Panc1 (cell line): ENCODE measurements around the gene TNIK. TPM values are rescaled to one million over a fixed set of nuclear protein-coding genes. Genes with fewer than 3 reads are reported as not detected.

ENCODE experiments used
- ATAC-seq: fragments of 200-7000 bp; cut with Tn5 transposase; 2 replicates; pipeline ENCODE4 v1.9.1; 2020; ENCODE audit warnings: mild to moderate bottlenecking, moderate library complexity
- BruUV-seq: library from RNA; stranded (reverse); fragments of 400-500 nt; replicated peaks from 2 replicates; lab custom pipeline; 2021; lab: Mats Ljungman, UMichigan
- CTCF ChIA-PET: fragments of 300-600 bp; sonication (Branson Sonifier 250); formaldehyde crosslinking; loops from one replicate; lab custom pipeline; 2022; ENCODE audit warnings: antibody characterized with exemption; lab: Charles Lee
- POLR2A ChIA-PET: fragments of 300-600 bp; sonication (Branson Sonifier 250); formaldehyde crosslinking; loops from one replicate; lab custom pipeline; 2022; ENCODE audit warnings: antibody characterized with exemption; lab: Charles Lee
- DNase-seq: peaks from one replicate; pipeline ENCODE4 v3.0.0-alpha.2; 2010; ENCODE audit warnings: low read depth, low spot score
- H3K27ac ChIP-seq: 2 replicates; pipeline ENCODE4 v1.5.1; 2011; ENCODE audit warnings: mild to moderate bottlenecking, low read length, inconsistent platforms
- H3K27me3 ChIP-seq: fragments of 200-500 bp; sonication (Bioruptor generic); 2 replicates; pipeline ENCODE4 v1.6.0; 2014; ENCODE audit warnings: low read length, inconsistent platforms; ENCODE audit not compliant: control insufficient read depth, insufficient read depth
- H3K36me3 ChIP-seq: fragments of 200-500 bp; sonication (Bioruptor generic); 2 replicates; pipeline ENCODE4 v1.5.1; 2014; ENCODE audit warnings: inconsistent platforms, mild to moderate bottlenecking, low read length, moderate library complexity; ENCODE audit not compliant: control insufficient read depth, insufficient read depth
- H3K4me1 ChIP-seq: 2 replicates; pipeline ENCODE4 v1.5.1; 2011; ENCODE audit warnings: inconsistent platforms, mild to moderate bottlenecking, low read length, moderate library complexity; ENCODE audit not compliant: control insufficient read depth, insufficient read depth
- H3K4me3 ChIP-seq, 2 experiments: 2 replicates each; pipeline ENCODE4 v1.5.1; 2011 to 2012; ENCODE audit warnings: low read depth in 2 of 2, low read length in 2 of 2, mild to moderate bottlenecking in 2 of 2, inconsistent platforms in 1 of 2, moderate library complexity in 1 of 2
- H3K9me3 ChIP-seq: fragments of 200-500 bp; sonication (Bioruptor generic); 2 replicates; pipeline ENCODE4 v1.5.1; 2014; ENCODE audit warnings: low read depth, mild to moderate bottlenecking, inconsistent platforms, low read length, moderate library complexity; ENCODE audit not compliant: control insufficient read depth, insufficient read depth
- CTCF ChIP-seq: fragments of 450-650 bp; IDR thresholded peaks from 2 replicates; pipeline ENCODE4 v1.5.1; 2017; ENCODE audit warnings: mild to moderate bottlenecking
- POLR2AphosphoS5 ChIP-seq: IDR thresholded peaks from 2 replicates; pipeline ENCODE4 v1.6.1; 2012; ENCODE audit warnings: mild to moderate bottlenecking, low read depth, low read length, moderate library complexity
- SIN3A ChIP-seq: IDR thresholded peaks from 2 replicates; pipeline ENCODE4 v1.6.1; 2012; ENCODE audit warnings: low read depth, mild to moderate bottlenecking, low read length, moderate library complexity, borderline replicate concordance; ENCODE audit not compliant: insufficient read depth
- TCF7L2 ChIP-seq: IDR thresholded peaks from 2 replicates; pipeline ENCODE4 v1.6.1; 2011; ENCODE audit warnings: mild to moderate bottlenecking, low read depth, low read length, inconsistent platforms
- in situ Hi-C: cut with HindIII; loops from 2 replicates; pipeline ENCODE4 v1.10.0; 2016; ENCODE audit warnings: low sequenced_read_pairs, low pct_unique_long_range_greater_than_20kb
- intact Hi-C: fragments of 100-400 bp; cut with micrococcal nuclease; formaldehyde crosslinking; loops from one replicate; pipeline ENCODE4 v1.10.0; 2022; ENCODE audit not compliant: unreplicated experiment
- total RNA-seq: library from RNA; stranded (reverse); gene quantifications from one replicate; pipeline ENCODE4 v1.2.1, GENCODE V29; 2021; ENCODE audit not compliant: unreplicated experiment
- TF ChIP-seq, protein P1 (sequence below), 2 experiments: IDR thresholded peaks; 2 replicates each; pipeline ENCODE4 v1.6.1; 2011 to 2012; ENCODE audit warnings: low read depth in 2 of 2, control low read depth in 1 of 2, low read length in 1 of 2, mild to moderate bottlenecking in 1 of 2, moderate library complexity in 1 of 2; ENCODE audit not compliant: insufficient read depth in 1 of 2

TNIK gene
- total RNA-seq, 1 experiment from 2014 or later = 1.9 TPM

DNA sequence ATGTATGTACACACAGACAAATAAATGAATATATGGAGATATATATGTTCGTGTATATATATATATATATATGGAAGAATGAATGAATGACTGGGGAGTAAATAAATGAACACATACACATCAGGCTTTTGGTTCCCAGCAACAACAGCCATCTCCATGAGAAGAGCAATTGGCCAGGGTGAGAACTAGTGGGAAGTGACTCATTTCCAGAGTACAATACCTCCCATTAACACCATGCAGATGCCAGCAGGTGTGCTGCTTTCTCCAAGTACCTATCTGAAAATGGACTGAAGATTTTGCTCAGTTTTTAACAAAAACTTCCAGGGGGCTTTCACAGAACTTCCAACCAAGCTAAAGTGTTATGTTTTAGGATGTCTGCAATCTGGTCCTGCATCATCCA, 253.9 kb downstream of the TNIK start:
- TF ChIP-seq CTCF (no peak), SIN3A (no peak), POLR2AphosphoS5 (no peak), TCF7L2 (no peak)
- TF ChIP-seq, protein P1, sequence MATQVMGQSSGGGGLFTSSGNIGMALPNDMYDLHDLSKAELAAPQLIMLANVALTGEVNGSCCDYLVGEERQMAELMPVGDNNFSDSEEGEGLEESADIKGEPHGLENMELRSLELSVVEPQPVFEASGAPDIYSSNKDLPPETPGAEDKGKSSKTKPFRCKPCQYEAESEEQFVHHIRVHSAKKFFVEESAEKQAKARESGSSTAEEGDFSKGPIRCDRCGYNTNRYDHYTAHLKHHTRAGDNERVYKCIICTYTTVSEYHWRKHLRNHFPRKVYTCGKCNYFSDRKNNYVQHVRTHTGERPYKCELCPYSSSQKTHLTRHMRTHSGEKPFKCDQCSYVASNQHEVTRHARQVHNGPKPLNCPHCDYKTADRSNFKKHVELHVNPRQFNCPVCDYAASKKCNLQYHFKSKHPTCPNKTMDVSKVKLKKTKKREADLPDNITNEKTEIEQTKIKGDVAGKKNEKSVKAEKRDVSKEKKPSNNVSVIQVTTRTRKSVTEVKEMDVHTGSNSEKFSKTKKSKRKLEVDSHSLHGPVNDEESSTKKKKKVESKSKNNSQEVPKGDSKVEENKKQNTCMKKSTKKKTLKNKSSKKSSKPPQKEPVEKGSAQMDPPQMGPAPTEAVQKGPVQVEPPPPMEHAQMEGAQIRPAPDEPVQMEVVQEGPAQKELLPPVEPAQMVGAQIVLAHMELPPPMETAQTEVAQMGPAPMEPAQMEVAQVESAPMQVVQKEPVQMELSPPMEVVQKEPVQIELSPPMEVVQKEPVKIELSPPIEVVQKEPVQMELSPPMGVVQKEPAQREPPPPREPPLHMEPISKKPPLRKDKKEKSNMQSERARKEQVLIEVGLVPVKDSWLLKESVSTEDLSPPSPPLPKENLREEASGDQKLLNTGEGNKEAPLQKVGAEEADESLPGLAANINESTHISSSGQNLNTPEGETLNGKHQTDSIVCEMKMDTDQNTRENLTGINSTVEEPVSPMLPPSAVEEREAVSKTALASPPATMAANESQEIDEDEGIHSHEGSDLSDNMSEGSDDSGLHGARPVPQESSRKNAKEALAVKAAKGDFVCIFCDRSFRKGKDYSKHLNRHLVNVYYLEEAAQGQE (IDR thresholded peaks at IDR 0.05; ENCODE audit: insufficient read depth in 1 of 2, low read depth in 2 of 2, low read length in 1 of 2) = no peak
- H3K4me3 ChIP-seq = no peak overlapping the region
- DNase-seq (no peak), ATAC-seq (no peak)
- no peaks in the 10 kb centered on the region for H3K9me3 ChIP-seq
- intact Hi-C loops = no loop called here
- no peaks in the 10 kb centered on the region for H3K36me3 ChIP-seq
- CTCF ChIA-PET = no interaction called here
- H3K4me1 ChIP-seq = no peaks in the 10 kb centered on the region
- peaks cover 3% of the 10 kb centered on the region; the same call in 1 of the 2 replicates for H3K27me3 ChIP-seq
- no TSS peak for BruUV-seq
- H3K27ac ChIP-seq = no peak overlapping the region
- POLR2A ChIA-PET = no interaction called here
- in situ Hi-C loops = no loop called here

- H3K27me3 ChIP-seq = peaks cover 3% of the 10 kb centered on the region; the same call in 1 of the 2 replicates
- CTCF ChIA-PET = no interaction called here
- H3K27ac ChIP-seq = no peak overlapping the region
These were observed 255.3 kb downstream of the TNIK start for GRCh38 chr3:171204942-171205341.

More at GRCh38 chr3:171204942-171205341, 255.3 kb downstream of the TNIK start:
- POLR2A ChIA-PET = no interaction called here
- in situ Hi-C loops = no loop called here
- no peak for DNase-seq
- intact Hi-C loops = no loop called here
- no TSS peak for BruUV-seq
- Histone ChIP-seq H3K9me3 (no peaks in the 10 kb centered on the region), H3K4me3 (no peak overlapping the region), H3K4me1 (no peaks in the 10 kb centered on the region), H3K36me3 (no peaks in the 10 kb centered on the region)
- no peak for ATAC-seq
- no peak for TF ChIP-seq SIN3A
- TF ChIP-seq CTCF = no peak
- TF ChIP-seq, protein P1 (IDR thresholded peaks at IDR 0.05; ENCODE audit: insufficient read depth in 1 of 2, low read depth in 2 of 2, low read length in 1 of 2) = no peak
- TF ChIP-seq TCF7L2 = no peak
